ENCODE data around the gene WDR59.

DNA sequence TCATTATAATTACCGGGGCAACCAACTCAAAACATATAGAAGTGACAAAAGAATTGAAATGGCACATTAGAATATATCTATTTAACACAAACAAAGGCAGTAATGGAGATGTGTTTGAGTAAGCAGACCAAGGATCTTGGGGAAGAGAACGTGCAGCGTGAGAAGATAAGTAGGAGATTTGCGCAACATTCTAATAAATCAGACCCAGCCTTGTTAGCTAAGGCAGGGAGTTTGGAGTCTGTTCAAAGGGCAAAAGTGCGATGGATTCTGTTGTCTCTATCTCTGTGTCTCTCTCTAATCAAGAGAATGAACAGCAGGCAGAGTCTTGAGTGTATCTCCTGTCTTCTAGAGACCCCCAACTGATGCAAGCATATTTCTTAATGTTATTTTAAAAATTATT lies 155.3 kb downstream of the WDR59 start:
- TF ChIP-seq, protein P1, sequence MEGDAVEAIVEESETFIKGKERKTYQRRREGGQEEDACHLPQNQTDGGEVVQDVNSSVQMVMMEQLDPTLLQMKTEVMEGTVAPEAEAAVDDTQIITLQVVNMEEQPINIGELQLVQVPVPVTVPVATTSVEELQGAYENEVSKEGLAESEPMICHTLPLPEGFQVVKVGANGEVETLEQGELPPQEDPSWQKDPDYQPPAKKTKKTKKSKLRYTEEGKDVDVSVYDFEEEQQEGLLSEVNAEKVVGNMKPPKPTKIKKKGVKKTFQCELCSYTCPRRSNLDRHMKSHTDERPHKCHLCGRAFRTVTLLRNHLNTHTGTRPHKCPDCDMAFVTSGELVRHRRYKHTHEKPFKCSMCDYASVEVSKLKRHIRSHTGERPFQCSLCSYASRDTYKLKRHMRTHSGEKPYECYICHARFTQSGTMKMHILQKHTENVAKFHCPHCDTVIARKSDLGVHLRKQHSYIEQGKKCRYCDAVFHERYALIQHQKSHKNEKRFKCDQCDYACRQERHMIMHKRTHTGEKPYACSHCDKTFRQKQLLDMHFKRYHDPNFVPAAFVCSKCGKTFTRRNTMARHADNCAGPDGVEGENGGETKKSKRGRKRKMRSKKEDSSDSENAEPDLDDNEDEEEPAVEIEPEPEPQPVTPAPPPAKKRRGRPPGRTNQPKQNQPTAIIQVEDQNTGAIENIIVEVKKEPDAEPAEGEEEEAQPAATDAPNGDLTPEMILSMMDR (conservative IDR thresholded peaks at IDR 0.05; ENCODE audit: low read length), result no peak
- no peak for TF ChIP-seq EZH2phosphoT487 (IDR thresholded peaks at IDR 0.05; ENCODE audit: borderline replicate concordance, low read depth, low read length)
